ENCODE measurements around the gene PDPK1. TPM values are rescaled to one million over a fixed set of nuclear protein-coding genes. Genes with fewer than 3 reads are reported as not detected.

Gene PDPK1
- total and polyA plus RNA-seq, 2 of the 4 experiments (the other 2 are of a cell fraction): 10.6 to 27.3 TPM

DNA sequence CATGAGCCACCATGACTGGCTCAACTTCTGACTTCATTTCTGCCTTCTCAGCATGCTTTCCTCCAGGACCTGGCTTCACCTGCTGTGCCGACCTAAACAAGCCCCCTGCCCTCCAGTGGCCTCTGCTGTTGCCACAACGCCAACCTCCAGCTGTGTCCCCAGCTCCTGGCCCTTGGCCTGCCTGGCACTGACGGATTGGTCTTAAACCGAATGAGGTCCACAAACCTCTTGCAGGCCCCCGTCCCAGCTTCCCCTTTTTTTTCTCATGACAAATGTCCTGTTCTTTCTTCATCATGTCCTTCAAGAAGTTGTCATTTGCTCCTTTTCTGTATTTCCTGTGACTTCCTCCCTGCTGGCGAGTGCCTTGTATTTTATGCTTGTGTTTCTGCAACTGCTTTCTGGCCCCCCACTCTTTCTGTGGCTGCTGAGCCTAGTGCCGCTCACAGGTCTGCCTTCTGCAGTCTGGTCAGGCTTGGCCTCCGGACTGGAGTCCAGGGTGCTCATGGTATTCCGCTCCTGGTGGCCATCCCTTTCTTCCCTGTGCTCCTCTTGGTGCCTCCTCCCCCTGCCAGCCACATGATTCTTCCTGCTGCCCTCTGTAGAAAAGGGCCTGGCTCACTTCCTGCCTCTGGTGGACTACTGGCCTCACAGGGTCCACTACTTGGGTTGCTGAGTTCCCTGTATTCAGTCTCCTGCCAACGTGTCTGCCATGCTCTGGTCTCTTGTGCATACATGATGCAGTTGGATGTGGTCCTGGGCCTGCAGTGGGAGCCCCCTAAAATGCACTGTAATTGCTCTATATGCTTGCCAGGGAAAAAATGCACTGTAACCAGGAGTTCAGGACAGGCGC lies 21.2 kb upstream of the PDPK1 start:
- Histone ChIP-seq H2BK20ac (ENCODE audit: low read depth, low read length) (no peak overlapping the region), H3K14ac (replicated peaks; ENCODE audit: low read depth, low read length) (no peak overlapping the region), H4K20me1 (ENCODE audit: insufficient read depth, low read length) (peaks cover 57% of the 10 kb centered on the region), H3K4ac (ENCODE audit: low read depth, low read length) (0 out of 2 replicates have a peak overlapping the region, but pooled peaks have one; percentile 22), H3K27me3 (ENCODE audit: control insufficient read depth, insufficient read depth, low read length) (no peaks in the 10 kb centered on the region), H4K91ac (ENCODE audit: insufficient read depth, low read depth, low read length) (no peak overlapping the region), H3K4me3 (ENCODE audit: insufficient read depth, low read depth, low read length) (no peak overlapping the region), H2AK9ac (replicated peaks; ENCODE audit: low read depth, low read length, poor library complexity) (peak overlapping the region; percentile 45), H3K27ac (ENCODE audit: insufficient read depth, low read length) (no peak overlapping the region), H3K9me3 (ENCODE audit: control insufficient read depth, insufficient read depth, low read length) (no peaks in the 10 kb centered on the region), H4K5ac (ENCODE audit: low read depth, low read length) (no peak overlapping the region), H3K9me1 (ENCODE audit: insufficient read depth, low read length) (peaks cover 22% of the 10 kb centered on the region), H3K4me1 (ENCODE audit: control insufficient read depth, insufficient read depth, low read length) (peaks cover 17% of the 10 kb centered on the region), H3K23ac (ENCODE audit: low read depth, low read length) (0 out of 2 replicates have a peak overlapping the region, but pooled peaks have one; percentile 60), H3K36me3 (ENCODE audit: control insufficient read depth, insufficient read depth, low read length) (peaks cover 4% of the 10 kb centered on the region; the same call in 1 of the 2 replicates), H3K9ac (ENCODE audit: low read depth, low read length) (no peak overlapping the region), H2BK5ac (ENCODE audit: low read depth, low read length, poor library complexity, severe bottlenecking) (no peak overlapping the region), H2BK120ac (ENCODE audit: low read depth, low read length) (no peak overlapping the region), H3K56ac (ENCODE audit: extremely low read depth, insufficient read depth, low read length) (no peak overlapping the region), H2AK5ac (ENCODE audit: low read depth, low read length) (0 out of 2 replicates have a peak overlapping the region, but pooled peaks have one; percentile 24), H2BK15ac (ENCODE audit: low read depth, low read length) (no peak overlapping the region), H4K8ac (ENCODE audit: low read depth in 2 of 2, low read length in 2 of 2) (no peak overlapping the region), H3K79me1 (ENCODE audit: low read depth in 1 of 2, low read length in 2 of 2) (peaks cover 8 to 60% of the 10 kb centered on the region in 2 experiments), H3K18ac (ENCODE audit: low read depth, low read length) (no peak overlapping the region), H3K4me2 (ENCODE audit: low read depth, low read length) (peak overlapping the region; percentile 14; the same call in 1 of the 2 replicates), H2AFZ (replicated peaks; ENCODE audit: low read length, poor library complexity) (no peak overlapping the region)
- in situ Hi-C loops (cut with MboI; ENCODE audit: low sequenced_read_pairs) (no loop called here), dilution Hi-C loops (cut with HindIII; ENCODE audit: low sequenced_read_pairs, unreplicated experiment) (no loop called here), intact Hi-C loops (cut with micrococcal nuclease) (no loop called here)
- TF ChIP-seq USF2 (IDR thresholded peaks at IDR 0.05; ENCODE audit: low read depth, low read length) (peak; percentile 20; the same call in 1 of the 2 replicates), MAFK (IDR thresholded peaks at IDR 0.05; ENCODE audit: low read depth, low read length) (no peak)
- WGBS, 2 experiments (ENCODE audit: extremely low coverage in 2 of 2, insufficient read length in 1 of 2): 81% methylated on average over 10 of the region's 11 CpGs; no CpG with 5 or more reads in 1 of the 2 experiments
- no peak for ATAC-seq (ENCODE audit: low read depth)
- ChIA-PET CTCF (no interaction called here), POLR2A (ENCODE audit: unreplicated experiment) (no interaction called here)
- DNase-seq: peak; percentile 10
- no TSS peak for BruUV-seq (replicated peaks)

All from IMR-90 (cell line).